HG03108 (cell line): ENCODE results near the gene SLC22A12.

Source experiments
- ATAC-seq: cut with Tn5 transposase; IDR thresholded peaks from one replicate; pipeline ENCODE4 v1.9.1; 2021; ENCODE audit warnings: moderate library complexity; ENCODE audit not compliant: unreplicated experiment

SLC22A12 gene

DNA sequence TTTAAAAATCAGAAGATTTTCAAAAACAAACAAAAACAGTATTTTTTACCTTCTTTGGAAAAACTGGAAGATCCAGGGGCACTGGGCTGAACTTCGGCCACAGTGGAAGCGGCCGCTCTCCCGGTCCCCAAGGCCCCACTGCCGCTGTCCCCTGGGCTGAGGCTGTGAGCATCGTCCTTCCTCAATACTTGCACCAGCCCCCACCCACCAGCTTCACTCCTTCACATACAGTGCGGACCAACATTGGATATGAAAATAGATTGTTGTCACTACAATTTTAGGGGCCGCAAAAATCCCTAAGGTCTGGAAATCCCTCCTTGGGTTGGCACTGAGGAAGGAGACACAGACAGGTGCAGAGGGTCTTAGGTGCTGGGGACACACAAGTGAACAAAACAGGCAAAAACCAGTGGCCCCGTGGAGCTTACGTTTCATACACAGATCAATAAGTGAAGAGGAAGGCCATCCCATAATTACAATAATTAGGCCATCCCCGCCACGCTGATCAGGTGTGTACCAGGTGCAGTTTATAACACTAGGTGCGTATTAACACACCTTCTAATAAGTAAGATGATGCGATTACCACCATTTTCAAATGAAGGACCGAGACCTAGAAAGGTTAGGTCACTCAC, 28.2 kb upstream of the SLC22A12 start:
- ATAC-seq: no peak

DNA sequence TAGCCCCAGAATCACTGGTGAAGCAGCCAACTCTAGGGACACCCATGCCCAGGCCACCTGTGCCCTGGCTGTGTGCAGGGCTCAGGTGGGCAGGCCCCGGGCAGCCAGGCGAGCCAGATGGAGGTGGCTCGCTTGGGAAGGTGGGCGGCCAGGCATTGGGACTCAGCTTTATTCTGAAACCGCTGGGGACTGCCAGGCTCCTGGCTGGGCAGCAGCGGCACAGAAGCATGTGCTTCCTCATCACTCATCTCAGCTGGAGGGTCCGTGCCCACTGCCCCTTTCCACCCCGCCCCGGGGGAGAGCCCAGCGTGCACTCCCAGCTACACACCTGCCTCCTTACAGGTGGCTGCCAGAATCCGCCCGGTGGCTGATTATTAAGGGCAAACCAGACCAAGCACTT, 27.1 kb upstream of the SLC22A12 start:
- ATAC-seq: no peak

DNA sequence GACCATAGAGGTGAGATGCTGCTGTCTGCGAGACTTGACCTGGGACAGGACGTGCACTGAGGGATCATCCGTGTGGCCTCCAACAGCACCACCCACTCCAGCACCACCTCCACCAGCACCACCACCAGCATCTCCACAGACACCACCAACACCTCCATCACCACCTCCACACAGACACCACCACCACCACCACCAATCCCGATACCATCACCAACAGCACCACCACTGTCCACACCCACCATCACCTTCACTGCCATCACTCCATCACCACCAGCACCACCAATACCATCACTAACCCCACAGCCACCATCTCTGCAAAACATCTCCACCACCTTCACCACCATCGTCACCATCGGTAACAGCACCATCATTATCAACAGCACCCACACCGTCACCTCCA, 26.6 kb upstream of the SLC22A12 start:
- ATAC-seq: no peak

DNA sequence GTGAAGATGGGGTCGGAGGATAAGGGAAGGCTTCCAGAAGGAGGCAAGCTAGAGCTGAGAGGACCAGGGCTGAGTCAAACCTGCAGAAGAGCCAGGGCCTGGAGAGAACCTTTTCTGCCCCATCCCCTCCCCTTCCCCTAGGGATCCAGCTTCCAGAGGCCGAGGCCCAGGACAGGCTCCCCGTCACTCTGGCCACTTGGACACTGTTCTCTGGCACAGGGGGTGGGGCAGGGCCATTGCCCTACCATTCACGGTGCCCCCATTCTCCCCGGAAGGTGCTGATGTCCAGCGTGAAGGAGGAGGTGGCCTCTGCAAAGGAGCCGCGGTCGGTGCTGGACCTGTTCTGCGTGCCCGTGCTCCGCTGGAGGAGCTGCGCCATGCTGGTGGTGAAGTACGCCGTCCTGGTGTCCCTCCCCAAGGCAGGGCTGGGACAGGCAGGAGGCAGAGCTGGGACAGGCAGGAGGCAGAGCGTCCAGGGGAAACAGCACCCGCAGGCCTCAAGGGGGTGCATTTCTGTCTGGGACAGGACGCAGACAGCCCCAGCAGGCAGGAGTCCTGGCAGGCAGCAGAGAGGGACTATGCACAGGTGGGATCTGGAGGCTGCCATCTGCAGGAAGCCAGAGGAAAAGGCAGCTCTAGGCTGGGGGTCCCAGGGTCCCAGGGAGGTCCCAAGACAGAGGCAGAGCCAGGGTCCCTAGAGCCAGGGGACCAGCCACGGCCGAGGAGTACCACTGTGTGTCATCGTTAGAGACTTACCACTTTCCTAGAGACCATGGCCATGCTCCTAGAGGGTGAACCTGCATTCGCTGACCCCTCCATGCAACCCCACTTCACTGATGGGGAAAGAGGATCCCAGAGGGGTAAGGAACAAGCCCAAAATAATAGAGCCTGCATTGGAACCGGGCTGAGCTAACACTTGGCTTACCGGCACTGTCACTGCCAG, 25.8 kb upstream of the SLC22A12 start:
- ATAC-seq: no peak

DNA sequence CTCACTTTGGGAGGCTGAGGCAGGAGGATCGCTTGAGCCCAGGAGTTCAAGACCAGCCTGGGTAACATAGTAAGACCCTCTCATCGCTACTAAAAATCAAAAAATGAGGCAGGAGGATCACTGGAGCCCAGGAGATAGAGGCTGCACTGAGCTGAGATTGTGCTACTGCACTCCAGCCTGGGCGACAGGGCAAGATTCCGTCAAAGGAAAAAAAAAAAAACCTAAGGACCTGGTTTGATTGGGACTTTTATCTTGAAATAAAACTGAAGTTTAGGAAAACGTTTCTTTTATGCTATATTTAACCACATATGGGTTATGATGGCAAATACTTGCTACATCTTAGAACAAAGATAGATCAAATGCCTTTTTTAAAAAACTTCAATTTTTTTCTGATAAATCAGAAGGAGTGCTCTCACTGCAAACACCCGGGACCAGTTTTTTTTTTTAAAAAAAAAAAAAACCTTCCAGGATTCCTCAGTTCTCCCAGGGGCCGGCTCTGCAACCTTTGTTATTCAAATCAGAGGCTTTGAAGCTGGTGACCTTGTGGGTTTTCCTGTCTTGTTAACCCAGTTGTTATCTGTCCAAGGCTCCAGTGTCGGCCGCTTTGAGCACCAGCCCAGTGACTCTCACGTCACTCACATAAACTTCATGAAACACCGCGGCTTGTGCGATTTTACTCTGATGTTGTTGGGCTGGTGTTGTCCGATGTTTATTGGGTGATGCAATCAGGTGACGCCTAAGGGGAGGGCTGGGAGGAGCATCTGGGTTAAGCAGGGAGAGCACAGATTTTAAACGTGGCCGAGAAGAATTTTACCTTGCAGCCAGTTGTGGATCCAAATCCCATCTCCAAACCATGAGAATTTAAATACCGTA, 24.7 kb upstream of the SLC22A12 start:
- no peak for ATAC-seq

DNA sequence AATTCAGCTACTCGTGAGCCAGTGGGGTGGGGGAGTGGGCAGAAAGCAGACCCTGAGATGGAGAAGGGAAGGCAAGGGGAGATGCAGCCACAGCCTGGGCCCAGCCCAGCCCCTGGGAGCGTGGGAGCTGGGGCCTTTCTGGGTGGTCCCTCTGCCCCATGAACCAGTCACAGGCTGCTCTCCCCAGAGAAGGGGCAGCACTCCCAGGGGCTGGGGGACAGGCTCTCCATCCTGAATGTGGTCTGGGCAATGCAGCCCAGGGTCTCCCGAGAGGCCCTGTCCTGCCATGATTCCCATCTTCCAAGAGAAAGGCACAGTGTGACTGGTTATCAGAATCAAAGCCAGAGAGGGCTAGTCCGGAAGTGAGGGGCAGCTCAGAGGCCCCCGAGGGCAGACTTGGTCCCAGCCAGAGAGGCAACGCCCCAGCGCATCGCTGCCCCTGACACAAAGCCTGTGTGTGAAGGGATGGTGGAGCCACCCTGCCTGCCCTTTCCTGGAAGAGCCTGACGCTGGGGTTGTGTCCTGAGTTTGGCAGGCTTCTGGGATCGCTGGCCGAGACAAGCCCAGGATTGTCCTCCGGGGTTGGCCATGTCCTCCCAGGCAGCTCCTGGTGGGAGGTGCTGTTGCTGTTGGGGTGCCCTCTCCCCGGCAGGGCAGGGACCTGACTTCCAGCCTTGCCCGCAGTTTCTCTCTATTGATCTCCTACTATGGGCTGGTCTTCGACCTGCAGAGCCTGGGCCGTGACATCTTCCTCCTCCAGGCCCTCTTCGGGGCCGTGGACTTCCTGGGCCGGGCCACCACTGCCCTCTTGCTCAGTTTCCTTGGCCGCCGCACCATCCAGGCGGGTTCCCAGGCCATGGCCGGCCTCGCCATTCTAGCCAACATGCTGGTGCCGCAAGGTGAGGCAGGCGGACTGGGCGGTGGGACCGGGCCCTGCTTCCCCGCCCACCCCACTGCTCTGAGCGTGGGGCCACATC, 23.8 kb upstream of the SLC22A12 start:
- ATAC-seq: no peak

DNA sequence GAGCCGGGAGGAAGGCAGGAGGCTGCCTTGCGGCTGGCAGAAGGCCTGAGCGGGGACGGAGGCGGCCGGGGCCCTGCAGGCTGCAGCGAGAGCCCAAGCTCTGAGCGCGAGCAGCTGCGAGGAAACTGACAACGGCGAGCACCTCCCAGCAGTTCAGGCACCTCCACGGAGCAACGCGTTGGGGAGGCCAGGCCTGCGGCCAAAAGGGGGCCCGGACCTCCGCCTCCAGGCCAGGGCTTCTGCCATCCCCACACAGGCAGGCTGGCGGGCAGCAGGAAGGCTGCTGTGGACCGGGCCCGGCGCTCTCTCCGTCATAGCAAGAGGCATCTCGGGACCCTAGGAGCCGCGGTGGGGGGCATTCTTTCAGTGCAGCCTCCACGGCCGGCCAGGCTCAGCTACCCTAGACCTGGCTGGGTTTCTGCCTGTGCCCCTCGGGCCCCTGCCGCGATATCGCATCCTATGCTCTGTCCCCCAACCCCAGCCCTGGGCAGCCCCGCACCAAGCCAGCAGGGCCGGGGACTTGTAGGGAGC, 22.9 kb upstream of the SLC22A12 start:
- no peak for ATAC-seq

DNA sequence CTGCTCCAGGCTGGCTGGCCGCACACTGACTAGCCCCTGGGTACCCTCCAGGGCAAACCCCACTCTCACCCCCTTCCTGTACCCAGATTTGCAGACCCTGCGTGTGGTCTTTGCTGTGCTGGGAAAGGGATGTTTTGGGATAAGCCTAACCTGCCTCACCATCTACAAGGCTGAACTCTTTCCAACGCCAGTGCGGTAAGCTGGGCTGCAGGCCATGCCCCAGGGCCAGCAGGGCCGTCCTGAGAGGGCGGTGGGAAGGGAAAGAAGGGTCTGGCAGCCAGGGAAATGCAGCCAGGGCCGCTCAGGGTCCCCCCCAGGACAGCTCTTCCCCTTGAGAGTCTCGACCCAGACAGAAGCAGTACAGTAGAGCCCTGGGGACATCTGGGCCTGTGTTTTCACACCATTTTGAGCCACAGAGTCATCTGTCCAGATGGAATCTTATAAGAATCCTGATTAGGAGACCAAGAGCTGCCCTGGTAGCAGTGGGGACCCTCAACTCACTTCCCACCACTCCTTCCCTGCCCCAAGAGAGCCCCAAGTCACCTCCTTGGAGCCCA, 22.4 kb upstream of the SLC22A12 start:
- no peak for ATAC-seq

DNA sequence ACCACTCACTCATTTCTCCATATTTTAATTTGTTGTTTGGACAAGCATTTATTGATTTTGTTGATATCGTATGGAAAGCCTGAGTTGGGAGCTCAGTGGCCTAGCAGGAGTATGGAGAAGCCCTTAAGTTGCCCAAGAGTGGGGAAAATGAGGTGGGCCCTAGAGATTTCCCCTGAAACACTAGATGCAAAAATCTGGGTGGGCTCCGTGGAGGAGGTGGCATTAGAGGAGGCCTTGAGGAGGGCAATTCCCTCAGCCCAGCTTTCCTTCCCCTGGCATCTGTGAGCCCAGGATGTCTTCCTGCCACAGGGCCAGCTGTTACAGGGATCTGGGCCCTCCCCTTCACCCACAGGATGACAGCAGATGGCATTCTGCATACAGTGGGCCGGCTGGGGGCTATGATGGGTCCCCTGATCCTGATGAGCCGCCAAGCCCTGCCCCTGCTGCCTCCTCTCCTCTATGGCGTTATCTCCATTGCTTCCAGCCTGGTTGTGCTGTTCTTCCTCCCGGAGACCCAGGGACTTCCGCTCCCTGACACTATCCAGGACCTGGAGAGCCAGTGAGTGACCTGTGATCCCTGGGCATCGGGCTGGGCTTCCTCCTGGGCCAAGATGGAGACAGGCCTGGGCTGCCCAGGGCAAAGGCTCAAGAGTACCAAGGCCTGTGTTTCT, 21.6 kb upstream of the SLC22A12 start:
- no peak for ATAC-seq

DNA sequence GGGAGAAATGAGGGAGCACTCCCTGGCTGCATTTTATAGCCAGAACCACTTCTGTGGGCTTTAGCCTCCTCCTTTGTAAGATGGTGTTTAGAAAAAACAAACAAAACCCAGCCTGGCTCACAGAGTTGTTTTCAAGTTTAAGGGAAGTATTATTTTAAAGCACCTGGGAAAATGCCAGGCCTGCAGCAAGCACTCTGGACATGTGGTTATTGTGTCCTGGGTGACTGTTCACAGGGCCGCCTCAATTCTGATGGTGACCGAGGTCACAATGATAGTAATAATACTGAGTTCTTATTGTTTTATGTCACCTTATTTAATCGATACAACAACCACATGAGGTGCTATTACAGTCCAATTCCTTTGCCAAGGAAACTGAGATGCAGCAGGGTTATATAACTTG, 20.7 kb upstream of the SLC22A12 start:
- ATAC-seq: no peak

DNA sequence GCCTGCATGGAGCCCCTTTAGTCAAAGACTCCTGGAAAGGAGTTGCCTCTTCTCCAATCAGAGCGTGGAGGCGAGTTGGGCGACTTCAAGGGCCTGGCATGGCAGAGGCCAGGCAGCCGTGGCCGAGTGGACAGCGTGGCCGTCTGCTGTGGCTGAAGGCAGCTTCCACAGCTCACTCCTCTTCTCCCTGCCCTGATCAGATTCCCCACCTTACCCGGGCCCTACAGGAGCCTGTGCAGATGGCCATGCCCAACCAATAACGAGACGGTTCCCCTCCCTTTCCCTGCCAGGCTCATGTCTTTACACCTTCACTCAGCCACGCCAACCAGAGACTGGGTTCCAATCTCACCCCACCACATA, 20.0 kb upstream of the SLC22A12 start:
- ATAC-seq: no peak

DNA sequence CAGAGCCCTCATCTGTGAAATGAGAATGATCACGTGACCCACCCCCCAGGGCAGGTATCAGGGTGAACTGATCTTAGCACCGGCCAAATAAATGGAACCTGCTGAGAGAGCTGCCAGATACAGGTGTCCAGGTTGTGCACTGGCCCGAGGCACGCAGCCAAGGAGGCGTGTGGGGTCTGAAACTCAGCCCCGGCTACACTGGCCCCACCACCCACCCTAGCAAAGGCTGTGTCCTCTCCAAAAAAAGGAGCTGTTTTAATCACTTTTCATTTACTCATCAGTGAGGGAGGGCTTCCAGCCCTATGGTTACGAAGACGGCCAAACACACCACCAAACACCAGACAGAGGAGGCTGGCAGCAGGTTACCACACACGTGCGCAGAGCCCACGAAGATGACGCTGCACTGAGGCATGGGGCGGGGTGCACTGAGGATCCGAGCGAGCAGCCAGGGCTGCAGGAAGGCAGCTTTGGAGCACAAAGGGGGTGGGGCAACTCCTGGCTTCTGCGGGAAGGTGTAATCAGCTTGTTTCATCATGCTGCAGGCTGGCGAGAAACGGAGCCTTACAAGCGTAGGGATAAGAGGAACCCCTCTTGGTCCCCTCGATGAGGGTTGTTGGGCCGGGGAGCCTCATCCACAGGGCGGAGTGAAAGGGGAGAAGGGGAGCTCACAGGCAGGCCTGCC, 19.5 kb upstream of the SLC22A12 start:
- no peak for ATAC-seq

DNA sequence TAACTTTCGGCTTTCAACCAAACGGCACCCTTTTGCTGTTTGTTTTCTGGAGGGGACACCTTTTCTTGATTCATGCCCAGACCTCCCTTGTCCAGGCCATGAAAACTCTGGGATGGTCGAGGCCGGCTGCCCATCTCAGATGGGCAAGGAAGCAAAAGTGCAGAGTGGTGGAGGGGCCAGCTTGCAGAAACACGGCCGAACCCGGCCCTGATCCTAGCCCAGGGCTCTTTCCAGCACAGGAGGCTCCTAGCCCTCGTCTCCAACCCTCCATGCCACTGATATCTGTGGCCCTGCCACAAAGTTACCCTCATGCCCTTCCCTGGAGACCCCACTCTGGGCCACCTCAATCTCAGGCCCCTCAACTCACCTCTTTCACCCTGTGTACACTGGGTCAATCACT, 18.9 kb upstream of the SLC22A12 start:
- no peak for ATAC-seq

DNA sequence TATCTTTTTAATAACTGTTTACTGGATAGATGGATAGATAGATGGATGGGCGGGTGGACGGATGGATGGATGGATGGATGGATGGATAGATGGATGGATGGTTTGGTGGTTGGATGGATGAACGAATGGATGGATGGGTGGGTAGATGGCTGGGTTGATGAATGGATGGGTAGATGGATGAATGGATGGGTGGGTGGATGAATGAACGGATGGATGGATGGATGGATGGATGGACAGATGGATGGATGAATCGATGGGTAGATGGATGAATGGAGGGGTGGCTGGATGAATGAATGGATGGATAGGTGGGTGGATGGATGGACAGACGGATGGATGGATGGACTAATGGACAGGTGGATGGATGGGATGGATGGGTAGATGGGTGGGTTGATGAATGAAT, 13.8 kb upstream of the SLC22A12 start:
- ATAC-seq: no peak

DNA sequence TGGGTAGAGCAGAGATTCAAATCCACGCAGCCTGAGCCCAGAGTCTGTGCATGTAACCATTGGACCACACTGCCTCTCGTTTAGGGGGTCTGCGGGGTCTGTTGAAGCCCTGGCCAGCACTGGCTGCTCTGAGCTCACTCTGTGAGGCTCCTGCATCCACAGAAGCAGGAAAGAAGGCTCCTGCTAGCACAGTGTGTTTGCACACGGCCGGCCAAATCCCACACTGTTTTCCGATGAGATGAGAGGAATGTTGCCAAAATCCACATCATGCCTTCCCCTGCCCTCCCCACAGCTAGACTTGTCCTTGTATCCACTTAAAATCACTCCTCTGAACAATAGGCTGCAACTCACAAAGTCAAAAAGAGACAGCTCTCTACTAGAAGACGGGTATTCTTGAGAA, 10.6 kb upstream of the SLC22A12 start:
- no peak for ATAC-seq

DNA sequence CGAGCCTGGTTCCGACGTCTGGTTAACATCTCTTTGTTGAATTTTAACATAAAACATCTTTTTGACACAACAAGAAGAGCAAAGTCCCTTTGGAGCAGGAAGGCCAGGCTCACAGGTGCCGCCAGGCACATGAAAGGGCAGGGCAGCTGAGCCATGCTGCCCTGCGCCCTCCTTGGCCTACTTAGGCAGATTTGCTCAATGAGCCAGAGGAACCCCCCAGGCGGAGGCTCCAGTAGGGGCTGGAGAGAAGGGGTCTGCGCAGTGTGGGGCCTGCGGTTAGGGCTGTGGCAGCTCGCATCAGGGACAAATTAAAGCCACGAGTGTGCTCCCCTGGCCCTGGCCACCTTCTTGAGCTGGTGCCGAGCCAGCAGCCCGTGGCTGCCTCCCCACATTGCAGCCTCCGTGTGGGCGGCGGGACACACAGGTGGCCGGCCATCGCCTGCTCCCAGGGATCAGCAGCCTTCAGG, 9.9 kb upstream of the SLC22A12 start:
- no peak for ATAC-seq

DNA sequence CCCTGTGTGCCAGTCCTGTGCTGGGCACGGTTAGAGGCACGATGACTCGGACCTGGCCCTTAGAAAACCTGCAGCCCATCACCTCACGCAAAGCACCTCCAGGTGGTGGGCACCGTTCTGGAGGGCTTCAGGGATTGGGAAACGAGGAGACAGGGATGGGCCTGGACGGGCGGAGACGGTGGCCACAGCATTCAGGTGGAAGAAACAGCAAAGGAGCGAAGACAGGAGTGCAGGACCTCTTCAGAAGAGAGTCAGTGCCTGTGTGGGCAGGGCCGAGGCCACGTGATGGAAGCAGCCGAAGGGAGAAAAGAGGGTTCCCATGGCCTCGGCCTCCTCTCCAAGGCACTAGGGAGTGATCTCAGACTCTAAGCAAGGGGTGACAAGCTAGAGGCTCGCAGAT, 8.1 kb upstream of the SLC22A12 start:
- no peak for ATAC-seq
